Measurements from ENCODE around the gene ZNF792. TPM values are rescaled to one million over a fixed set of nuclear protein-coding genes. Genes with fewer than 3 reads are reported as not detected.
"Not testable (repeated sequence)": the region's sequence is repeated elsewhere in the genome, so short reads cannot be mapped to it uniquely, and the experiment has no call there.

ZNF792 gene
- total RNA-seq, 2 experiments from 2014 or later, result 5.1 to 5.6 TPM

- TF ChIP-seq CTCF (IDR thresholded peaks at IDR 0.05), result no peak
- Mint-ChIP-seq H3K36me3 (ENCODE audit: low read depth) (peaks cover 41% of the 10 kb centered on the region), H3K4me1 (ENCODE audit: low read depth) (peaks cover 59% of the 10 kb centered on the region), H3K4me3 (peak overlapping the region; percentile 99), H3K9me3 (no peaks in the 10 kb centered on the region), H3K27ac (peak overlapping the region; percentile 97), H3K27me3 (no peaks in the 10 kb centered on the region)
- ChIA-PET CTCF (interaction anchor here (1.0 to 5.1 kb wide), 5 partner anchors 12 to 44 kb away, joined by 3 to 31 read pairs (median 6); no protein-coding TSS in a partner anchor), POLR2A (interaction anchor here (0.7 to 2.9 kb wide), 15 partner anchors 8 to 323 kb away, joined by 3 to 16 read pairs (median 5); partner anchors contain the start of gene ZNF302)
- DNase-seq, result peak; percentile 85
- peak; percentile 34 for ATAC-seq
- intact Hi-C loops (cut with micrococcal nuclease), result no loop called here
Observed at GRCh38 chr19:35000647-35001501, 36.8 kb upstream of the ZNF792 start.

GRCh38 chr19:35000338-35000646 lies 36.3 kb upstream of the ZNF792 start:
- no peak for TF ChIP-seq CTCF (IDR thresholded peaks at IDR 0.05)
- H3K27ac Mint-ChIP-seq, result no peak overlapping the region
- H3K4me3 Mint-ChIP-seq, result peak overlapping the region; percentile 99
- intact Hi-C loops (cut with micrococcal nuclease), result no loop called here
- no peaks in the 10 kb centered on the region for H3K9me3 Mint-ChIP-seq
- DNase-seq, result no peak
- POLR2A ChIA-PET, result interaction anchor here (0.9 to 2.9 kb wide), 9 partner anchors 8 to 37 kb away, joined by 3 to 16 read pairs (median 3); no protein-coding TSS in a partner anchor
- no peak for ATAC-seq
- CTCF ChIA-PET, result interaction anchor here (3.5 to 5.1 kb wide), 2 partner anchors 12 to 28 kb away, joined by 18 to 31 read pairs; no protein-coding TSS in a partner anchor
- H3K36me3 Mint-ChIP-seq (ENCODE audit: low read depth), result peaks cover 35% of the 10 kb centered on the region
- peaks cover 56% of the 10 kb centered on the region for H3K4me1 Mint-ChIP-seq (ENCODE audit: low read depth)
- no peaks in the 10 kb centered on the region for H3K27me3 Mint-ChIP-seq

GRCh38 chr19:34999498-35000337 lies 35.7 kb upstream of the ZNF792 start, which contains the start of gene GRAMD1A:
Gene GRAMD1A (plus strand): TSS chr19:35000323. CDS start chr19:35000479, 156 bp downstream.
- H3K9me3 Mint-ChIP-seq, result no peaks in the 10 kb centered on the region
- ChIA-PET POLR2A (interaction anchor here (1.0 to 2.9 kb wide), 8 partner anchors 7 to 36 kb away, joined by 3 to 16 read pairs (median 3); no protein-coding TSS in a partner anchor), CTCF (interaction anchor here (3.5 to 5.1 kb wide), 2 partner anchors 13 to 27 kb away, joined by 18 to 31 read pairs; no protein-coding TSS in a partner anchor)
- peaks cover 33% of the 10 kb centered on the region for H3K36me3 Mint-ChIP-seq (ENCODE audit: low read depth)
- DNase-seq, result peak; percentile 77
- no peak for TF ChIP-seq CTCF (IDR thresholded peaks at IDR 0.05)
- peak within 1 kb of the TSS; percentile 99 for H3K4me3 Mint-ChIP-seq
- H3K4me1 Mint-ChIP-seq (ENCODE audit: low read depth), result peaks cover 56% of the 10 kb centered on the region
- ATAC-seq, result peak; percentile 54
- no peaks in the 10 kb centered on the region for H3K27me3 Mint-ChIP-seq
- peak within 1 kb of the TSS; percentile 97 for H3K27ac Mint-ChIP-seq
- intact Hi-C loops (cut with micrococcal nuclease), result no loop called here

GRCh38 chr19:34998777-34999497 lies 34.9 kb upstream of the ZNF792 start:
- ChIA-PET POLR2A (interaction anchor here (1.0 to 2.9 kb wide), 5 partner anchors 9 to 31 kb away, joined by 3 to 16 read pairs (median 8); no protein-coding TSS in a partner anchor), CTCF (interaction anchor here (3.5 to 5.1 kb wide), 2 partner anchors 14 to 27 kb away, joined by 18 to 31 read pairs; no protein-coding TSS in a partner anchor)
- ATAC-seq (peak; percentile 1), DNase-seq (no peak)
- H3K27me3 Mint-ChIP-seq, result no peaks in the 10 kb centered on the region
- H3K9me3 Mint-ChIP-seq, result no peaks in the 10 kb centered on the region
- no peak for TF ChIP-seq CTCF (IDR thresholded peaks at IDR 0.05)
- H3K4me3 Mint-ChIP-seq, result peak overlapping the region; percentile 99
- H3K4me1 Mint-ChIP-seq (ENCODE audit: low read depth), result peaks cover 48% of the 10 kb centered on the region
- H3K36me3 Mint-ChIP-seq (ENCODE audit: low read depth), result peaks cover 29% of the 10 kb centered on the region
- H3K27ac Mint-ChIP-seq, result peak overlapping the region; percentile 87
- intact Hi-C loops (cut with micrococcal nuclease), result no loop called here

- intact Hi-C loops (cut with micrococcal nuclease); H3K9me3 Mint-ChIP-seq; H3K27me3 Mint-ChIP-seq; DNase-seq; ATAC-seq: not testable (repeated sequence)
- Mint-ChIP-seq H3K4me1 (ENCODE audit: low read depth) (peaks cover 41% of the 10 kb centered on the region), H3K4me3 (peak overlapping the region; percentile 54), H3K36me3 (ENCODE audit: low read depth) (peaks cover 24% of the 10 kb centered on the region), H3K27ac (peak overlapping the region; percentile 98)
- CTCF ChIA-PET, result interaction anchor here (5.1 kb wide), 1 partner anchor 15 kb away, joined by 31 read pairs; no protein-coding TSS in a partner anchor
- POLR2A ChIA-PET, result interaction anchor here (1.0 kb wide), 1 partner anchor 36 kb away, joined by 3 read pairs; no protein-coding TSS in a partner anchor
Observed at GRCh38 chr19:34998224-34998623, 34.2 kb upstream of the ZNF792 start.

Measured in activated CD8-positive, alpha-beta T cell treated with anti-CD3 and anti-CD28 coated beads for 36 hours (primary cell).